Endothelial cell of umbilical vein (primary cell): Measurements from ENCODE around the gene SLC37A1. TPM values are rescaled to one million over a fixed set of nuclear protein-coding genes. Genes with fewer than 3 reads are reported as not detected.

Experiments
- BruUV-seq: library from RNA; stranded (reverse); fragments of 400-500 nt; replicated peaks from 2 replicates; lab custom pipeline; 2021; lab: Mats Ljungman, UMichigan
- CTCF ChIA-PET: fragments of 300-600, 350-600 bp; sonication (Branson Sonifier 250); formaldehyde crosslinking; loops from one replicate; lab custom pipeline; 2021; ENCODE audit warnings: antibody characterized with exemption, inconsistent platforms; lab: Charles Lee
- POLR2A ChIA-PET: fragments of 300-600, 350-600 bp; sonication (Branson Sonifier 250); formaldehyde crosslinking; loops from one replicate; lab custom pipeline; 2021; ENCODE audit warnings: antibody characterized with exemption, inconsistent platforms; lab: Charles Lee
- DNase-seq: peaks from one replicate; pipeline ENCODE4 v3.0.0-alpha.2; 2011; ENCODE audit warnings: low read depth, low spot score
- FAIRE-seq: peaks from 2 replicates; lab custom pipeline; 2011; peaks lifted over from hg19 to GRCh38; lab: Jason Lieb, UNC
- H2AFZ ChIP-seq: 2 replicates; pipeline ENCODE4 v1.6.0; 2012; ENCODE audit warnings: low read depth, low read length, control low read depth, inconsistent platforms
- H3K27ac ChIP-seq: 2 replicates; pipeline ENCODE4 v1.5.1; 2011; ENCODE audit warnings: low read depth, mild to moderate bottlenecking, control low read depth, low read length, moderate library complexity; ENCODE audit not compliant: insufficient read depth
- H3K27me3 ChIP-seq, 2 experiments: 2 replicates each; pipeline versions ENCODE4 v1.6.0 to v1.6.1; 2011; ENCODE audit warnings: low read length in 2 of 2, mixed read lengths in 1 of 2; ENCODE audit not compliant: control insufficient read depth in 2 of 2, insufficient read depth in 2 of 2
- H3K36me3 ChIP-seq, 2 experiments: 2 replicates in 1 of 2; 3 replicates in 1 of 2; pipeline ENCODE4 v1.5.1; 2011; ENCODE audit warnings: low read length in 2 of 2, mild to moderate bottlenecking in 1 of 2, moderate library complexity in 1 of 2; ENCODE audit not compliant: control insufficient read depth in 2 of 2, insufficient read depth in 2 of 2; ENCODE audit errors: extremely low read depth in 1 of 2
- H3K4me1 ChIP-seq: 3 replicates; pipeline ENCODE4 v1.5.1; 2011; ENCODE audit warnings: mild to moderate bottlenecking, low read length; ENCODE audit not compliant: control insufficient read depth, insufficient read depth; ENCODE audit errors: extremely low read depth
- H3K4me2 ChIP-seq: 2 replicates; pipeline ENCODE4 v1.6.1; 2011; ENCODE audit warnings: low read length, control low read depth, mixed read lengths; ENCODE audit not compliant: insufficient read depth
- H3K4me3 ChIP-seq, 3 experiments: fragments of 200-600 bp in 1 of 3; sonication (generic), shearing (Covaris generic) in 1 of 3; replicated peaks in 1 of 3; 2 replicates each; pipeline ENCODE4 v1.5.1; 2011 to 2016; ENCODE audit warnings: control low read depth in 3 of 3, low read length in 3 of 3, mild to moderate bottlenecking in 2 of 3, inconsistent platforms in 1 of 3, low read depth in 1 of 3, moderate library complexity in 1 of 3; ENCODE audit not compliant: insufficient read depth in 1 of 3
- H3K79me2 ChIP-seq: 2 replicates; pipeline ENCODE4 v1.6.0; 2012; ENCODE audit warnings: low read length, inconsistent platforms; ENCODE audit not compliant: control insufficient read depth, insufficient read depth
- H3K9ac ChIP-seq: replicated peaks from 2 replicates; pipeline ENCODE3; 2011; ENCODE audit warnings: low read length, control low read depth; ENCODE audit not compliant: insufficient read depth; ENCODE audit errors: extremely low read depth
- H3K9me1 ChIP-seq: replicated peaks from 3 replicates; pipeline ENCODE4 v1.6.0; 2011; ENCODE audit warnings: mild to moderate bottlenecking, low read length; ENCODE audit not compliant: control insufficient read depth, insufficient read depth; ENCODE audit errors: extremely low read depth
- H3K9me3 ChIP-seq: replicated peaks from 2 replicates; pipeline ENCODE4 v1.5.1; 2012; ENCODE audit warnings: low read length, inconsistent platforms; ENCODE audit not compliant: control insufficient read depth, insufficient read depth
- H4K20me1 ChIP-seq: replicated peaks from 2 replicates; pipeline ENCODE3; 2011; ENCODE audit warnings: mild to moderate bottlenecking, low read length; ENCODE audit not compliant: control insufficient read depth, insufficient read depth; ENCODE audit errors: extremely low read depth
- EZH2 ChIP-seq: IDR thresholded peaks from 2 replicates; pipeline ENCODE4 v1.6.1; 2012; ENCODE audit warnings: borderline replicate concordance, low read depth, mild to moderate bottlenecking, moderate library complexity, low read length, inconsistent platforms; ENCODE audit not compliant: severe bottlenecking
- JUN ChIP-seq: IDR thresholded peaks from 2 replicates; pipeline ENCODE4 v1.6.1; 2011; ENCODE audit warnings: borderline replicate concordance, low read depth; ENCODE audit not compliant: insufficient read length, insufficient read depth
- POLR2A ChIP-seq: IDR thresholded peaks from 2 replicates; pipeline ENCODE4 v1.6.1; 2012; ENCODE audit warnings: low read depth, mild to moderate bottlenecking, control low read depth, low read length
- dilution Hi-C: fragments of 300-500 bp; cut with MboI; formaldehyde crosslinking; loops from one replicate; pipeline ENCODE4 v1.15.0; 2019; ENCODE audit warnings: low sequenced_read_pairs; ENCODE audit not compliant: extremely low pct_ligation_motif_present
- intact Hi-C: fragments of 100-400 bp; cut with micrococcal nuclease; formaldehyde crosslinking; loops from one replicate; pipeline ENCODE4 v1.10.0; 2022
- polyA plus RNA-seq, 4 experiments: library from polyadenylated mRNA; depleted of rRNA in 3 of 4; stranded (reverse) in 3 of 4; unstranded in 1 of 4; fragments of >200 nt; gene quantifications; 2 replicates each; pipeline versions ENCODE4 v1.2.1 to v1.2.3, GENCODE V29; 2011 to 2012; ENCODE audit warnings: missing spikeins in 1 of 4
- total RNA-seq: library from RNA; stranded (reverse); gene quantifications from 2 replicates; pipeline ENCODE4 v1.2.3, GENCODE V29; 2021
- TF ChIP-seq, protein P1 (sequence below): IDR thresholded peaks from 2 replicates; pipeline ENCODE4 v1.6.1; 2011; ENCODE audit not compliant: insufficient read depth, insufficient read length
- TF ChIP-seq, protein P2 (sequence below), 2 donors: IDR thresholded peaks; 1 replicate in 1 of 2; 2 replicates in 1 of 2; pipeline ENCODE4 v1.5.1; 2011; ENCODE audit warnings: low read length in 2 of 2, mild to moderate bottlenecking in 2 of 2, moderate library complexity in 2 of 2, control low read depth in 1 of 2, inconsistent platforms in 1 of 2, low read depth in 1 of 2; ENCODE audit not compliant: insufficient read depth in 1 of 2; ENCODE audit errors: extremely low read depth in 1 of 2

SLC37A1 gene
- total and polyA plus RNA-seq, 2 donors (not counting 3 experiments of a cell fraction or from before 2014, with no cell fraction given): 4.7 to 7.6 TPM

DNA sequence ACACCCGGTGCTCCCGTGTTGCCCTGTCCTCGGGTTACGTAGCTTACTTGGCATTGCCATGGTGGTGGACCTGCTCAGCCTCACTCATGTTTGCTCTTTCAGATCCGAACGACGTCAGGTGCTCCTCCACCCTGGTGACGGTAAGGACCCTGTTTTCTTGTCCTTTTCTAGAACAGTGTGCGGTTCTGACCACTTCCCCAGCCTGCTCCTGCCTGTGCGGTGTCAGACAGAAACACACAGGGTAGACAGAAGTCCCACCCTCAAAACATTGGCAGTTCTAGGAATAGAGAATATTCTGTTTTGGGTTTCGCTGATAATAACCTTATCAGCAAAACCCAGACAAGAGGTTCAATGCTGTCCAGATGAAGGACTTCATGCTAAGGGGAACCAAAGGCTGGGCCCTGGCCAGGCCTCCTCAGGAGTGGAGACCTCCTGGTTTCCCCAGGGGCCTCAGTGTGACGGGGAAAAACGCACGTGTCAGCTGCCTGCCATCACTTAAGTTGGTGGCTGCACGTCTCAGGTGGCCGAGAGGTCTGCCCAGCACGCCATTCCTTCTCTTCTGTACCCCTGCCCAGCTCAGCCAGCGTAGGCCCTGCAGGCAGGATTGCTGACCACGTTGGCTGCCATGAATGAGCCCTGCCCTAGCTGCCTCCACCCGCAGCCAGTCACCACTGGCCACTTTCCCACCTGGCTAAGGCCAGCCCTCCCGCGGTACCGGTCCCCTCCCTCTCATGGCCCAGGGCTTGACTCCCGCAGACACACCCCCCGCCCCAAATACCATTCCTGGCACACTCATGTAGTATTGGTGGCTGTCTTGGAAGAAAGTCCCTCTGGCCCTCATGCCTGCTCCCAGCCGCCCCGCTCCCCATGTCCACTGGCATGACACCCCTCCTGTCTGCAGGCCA lies 33.6 kb downstream of the SLC37A1 start:
- dilution Hi-C loops: no loop called here
- no peak for TF ChIP-seq EZH2
- TF ChIP-seq, protein P1, sequence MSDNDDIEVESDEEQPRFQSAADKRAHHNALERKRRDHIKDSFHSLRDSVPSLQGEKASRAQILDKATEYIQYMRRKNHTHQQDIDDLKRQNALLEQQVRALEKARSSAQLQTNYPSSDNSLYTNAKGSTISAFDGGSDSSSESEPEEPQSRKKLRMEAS: no peak
- TF ChIP-seq JUN: no peak
- TF ChIP-seq, protein P2, sequence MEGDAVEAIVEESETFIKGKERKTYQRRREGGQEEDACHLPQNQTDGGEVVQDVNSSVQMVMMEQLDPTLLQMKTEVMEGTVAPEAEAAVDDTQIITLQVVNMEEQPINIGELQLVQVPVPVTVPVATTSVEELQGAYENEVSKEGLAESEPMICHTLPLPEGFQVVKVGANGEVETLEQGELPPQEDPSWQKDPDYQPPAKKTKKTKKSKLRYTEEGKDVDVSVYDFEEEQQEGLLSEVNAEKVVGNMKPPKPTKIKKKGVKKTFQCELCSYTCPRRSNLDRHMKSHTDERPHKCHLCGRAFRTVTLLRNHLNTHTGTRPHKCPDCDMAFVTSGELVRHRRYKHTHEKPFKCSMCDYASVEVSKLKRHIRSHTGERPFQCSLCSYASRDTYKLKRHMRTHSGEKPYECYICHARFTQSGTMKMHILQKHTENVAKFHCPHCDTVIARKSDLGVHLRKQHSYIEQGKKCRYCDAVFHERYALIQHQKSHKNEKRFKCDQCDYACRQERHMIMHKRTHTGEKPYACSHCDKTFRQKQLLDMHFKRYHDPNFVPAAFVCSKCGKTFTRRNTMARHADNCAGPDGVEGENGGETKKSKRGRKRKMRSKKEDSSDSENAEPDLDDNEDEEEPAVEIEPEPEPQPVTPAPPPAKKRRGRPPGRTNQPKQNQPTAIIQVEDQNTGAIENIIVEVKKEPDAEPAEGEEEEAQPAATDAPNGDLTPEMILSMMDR (IDR thresholded peaks at IDR 0.05; ENCODE audit: extremely low read depth in 1 of 2, insufficient read depth in 1 of 2, low read depth in 1 of 2, low read length in 2 of 2): no peak
- TF ChIP-seq POLR2A: no peak
- POLR2A ChIA-PET: no interaction called here
- Histone ChIP-seq H3K36me3 (no peaks in the 10 kb centered on the region), H3K27me3 (no peaks in the 10 kb centered on the region), H3K9me3 (no peaks in the 10 kb centered on the region), H3K4me1 (no peaks in the 10 kb centered on the region), H3K4me2 (no peak overlapping the region), H2AFZ (no peak overlapping the region), H4K20me1 (no peaks in the 10 kb centered on the region), H3K9ac (no peak overlapping the region), H3K27ac (no peak overlapping the region), H3K79me2 (no peaks in the 10 kb centered on the region), H3K4me3 (no peak overlapping the region), H3K9me1 (no peaks in the 10 kb centered on the region)
- no TSS peak for BruUV-seq
- intact Hi-C loops: no loop called here
- FAIRE-seq (no peak), DNase-seq (no peak)
- CTCF ChIA-PET: no interaction called here
